22Rv1 (cell line): ENCODE results near the gene NPY4R2.
"Not testable (repeated sequence)": the region's sequence is repeated elsewhere in the genome, so short reads cannot be mapped to it uniquely, and the experiment has no call there.

ENCODE experiments used
- CTCF ChIP-seq: fragments of 450-650 bp; IDR thresholded peaks from 2 replicates; pipeline ENCODE4 v1.5.1; 2017; ENCODE audit warnings: mild to moderate bottlenecking
- ZFX ChIP-seq: fragments of 450-650 bp; IDR thresholded peaks from 2 replicates; pipeline ENCODE4 v1.6.1; 2017; ENCODE audit warnings: antibody characterized with exemption, borderline replicate concordance

- TF ChIP-seq CTCF, ZFX: not testable (repeated sequence)
Observed at GRCh38 chr10:47940821-47941220, 22.4 kb downstream of the NPY4R2 start.
